ENCODE measurements around the gene AIPL1.
"Not testable (repeated sequence)": the region's sequence is repeated elsewhere in the genome, so short reads cannot be mapped to it uniquely, and the experiment has no call there.

The AIPL1 gene

DNA sequence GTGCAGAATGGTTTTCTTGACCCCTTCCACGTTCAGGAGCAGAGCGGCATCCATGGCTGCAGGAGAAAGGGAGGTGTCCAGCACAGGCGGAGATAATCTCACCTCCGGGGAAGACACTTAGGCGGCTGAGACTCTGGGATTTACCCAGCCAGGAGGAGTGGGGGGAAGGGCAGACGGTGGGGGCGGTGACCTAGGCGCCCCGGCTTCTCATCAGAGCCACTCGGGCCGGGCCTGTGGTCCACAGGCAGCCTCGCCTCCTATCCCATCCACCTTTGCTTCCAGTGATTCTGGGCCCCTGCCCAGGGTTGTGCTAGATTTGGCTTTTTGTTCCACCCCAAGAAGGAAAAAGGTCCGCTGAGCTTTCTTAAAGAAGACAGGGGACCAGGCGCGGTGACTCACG lies at the start of gene AIPL1:
TSS of gene AIPL1 (minus strand) at position 71 of the 400 bp plus-strand sequence. CDS start at position 54, 17 bp downstream.
- no peak for DNase-seq

DNA sequence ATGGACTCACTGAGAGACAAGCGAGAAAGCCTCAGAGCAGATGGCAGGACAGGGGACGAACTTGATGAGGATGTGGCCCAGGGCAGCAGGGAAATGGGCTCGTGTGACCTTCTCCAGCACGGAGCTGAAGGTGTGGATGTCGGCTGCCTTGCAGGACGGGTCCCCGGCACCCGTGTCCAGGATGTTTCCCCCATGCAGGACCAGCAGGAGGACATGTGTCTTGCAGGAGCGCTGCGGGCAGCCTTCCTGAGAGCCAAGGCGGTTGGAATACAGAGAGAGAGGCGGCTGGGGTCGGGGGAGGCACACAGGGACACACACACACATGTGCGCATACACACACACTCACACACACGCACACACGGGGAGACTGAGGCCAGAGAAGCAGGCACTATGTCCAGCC lies 48.6 kb upstream of the AIPL1 start:
- DNase-seq, result no peak

- DNase-seq, result not testable (repeated sequence)
Observed at GRCh38 chr17:6482796-6483195, 47.9 kb upstream of the AIPL1 start.

DNA sequence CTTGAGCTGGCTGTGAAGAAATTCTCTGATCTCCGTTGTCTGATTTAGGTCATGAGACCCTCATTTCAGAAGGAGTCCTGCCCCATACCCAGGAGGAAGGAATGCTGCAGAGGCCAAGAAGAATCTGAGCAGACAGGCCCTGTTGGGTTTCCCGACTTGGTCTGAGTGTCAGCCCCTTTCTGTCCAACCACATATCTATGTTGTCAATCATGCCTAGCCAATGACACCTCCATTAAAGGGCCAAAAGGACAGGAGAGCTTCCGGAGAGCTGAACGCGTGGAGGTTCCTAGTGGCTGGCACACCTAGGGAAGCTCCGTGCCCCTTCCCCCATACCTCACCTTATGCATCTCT lies 47.2 kb upstream of the AIPL1 start:
- no peak for DNase-seq

DNA sequence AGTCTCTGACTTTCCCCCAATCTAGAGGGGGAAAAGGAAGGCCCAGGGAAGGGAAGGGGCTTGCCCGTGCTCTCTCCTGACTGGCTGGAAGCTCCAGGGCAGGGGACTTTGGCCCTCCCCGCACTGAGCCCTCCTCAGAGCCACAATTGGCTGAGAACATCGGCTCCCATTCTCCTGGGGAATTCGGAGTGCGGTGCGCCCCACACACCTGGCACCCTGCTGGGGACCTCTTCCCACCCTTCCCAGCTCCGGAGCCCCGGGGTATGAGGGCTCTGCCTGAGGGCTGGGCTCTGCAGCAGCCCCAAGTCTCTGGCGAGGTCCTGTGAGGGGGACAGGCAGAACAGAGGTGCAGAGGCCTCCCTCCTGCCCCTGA lies 45.4 kb upstream of the AIPL1 start:
- DNase-seq, result no peak

GRCh38 chr17:6479622-6480302 lies 44.8 kb upstream of the AIPL1 start:
- no peak for DNase-seq

DNA sequence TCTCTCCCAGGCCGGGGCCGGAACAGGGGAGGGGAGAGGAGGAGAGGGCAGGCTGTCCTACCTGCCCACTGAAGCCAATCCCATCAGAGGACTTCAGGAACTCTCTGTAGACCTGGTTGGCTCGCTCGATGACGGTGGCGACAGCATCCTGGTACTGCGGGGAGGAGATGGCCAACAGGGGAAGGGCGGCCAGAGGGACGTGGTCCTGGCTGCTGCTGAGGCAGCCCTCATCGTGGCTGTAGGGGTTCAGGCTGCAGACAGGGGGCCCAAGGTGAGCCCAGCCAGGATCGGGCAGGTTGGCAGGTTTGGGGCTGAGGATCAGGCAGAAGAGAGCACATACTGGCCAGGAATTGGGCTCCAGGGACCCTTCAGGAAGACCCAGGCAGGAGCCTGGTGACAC lies 43.6 kb upstream of the AIPL1 start:
- no peak for DNase-seq

- DNase-seq, result no peak
Observed at GRCh38 chr17:6477831-6478383, 43.0 kb upstream of the AIPL1 start.

GRCh38 chr17:6476810-6477179 lies 41.9 kb upstream of the AIPL1 start:
- no peak for DNase-seq

DNA sequence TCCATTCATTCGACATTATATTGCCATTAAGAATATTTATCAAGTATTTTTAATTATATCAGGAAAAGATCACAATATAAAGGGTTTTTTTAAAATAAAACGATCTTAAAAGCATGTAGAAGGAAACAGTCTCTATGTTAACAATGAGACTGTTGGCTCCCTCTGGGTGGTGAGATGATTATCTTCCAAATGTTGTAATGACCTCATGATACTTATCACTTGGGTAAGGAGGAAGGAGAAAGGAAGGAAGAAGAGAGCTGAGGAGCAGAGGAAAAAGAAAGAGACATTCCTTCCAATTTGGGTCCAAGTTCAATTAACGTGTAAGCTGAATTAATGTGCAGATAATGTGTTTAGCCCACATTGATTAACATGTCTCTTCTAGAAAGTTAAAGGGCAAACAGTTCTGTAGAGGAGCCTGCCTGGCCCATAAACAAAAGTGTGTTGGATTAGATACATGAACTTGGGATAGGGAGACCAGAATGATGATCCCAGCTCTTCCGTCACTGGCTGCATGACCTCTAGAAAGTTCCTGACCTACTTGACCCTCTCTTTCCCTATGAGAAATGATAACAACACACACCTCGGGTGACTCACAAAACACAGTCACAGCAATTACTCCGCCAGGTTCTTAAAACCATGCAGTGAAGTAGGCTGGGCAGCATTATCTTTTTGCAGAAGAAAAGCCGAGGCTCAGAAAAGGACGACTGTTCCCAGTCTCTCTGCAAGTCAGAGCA lies 41.3 kb upstream of the AIPL1 start:
- DNase-seq, result no peak

DNA sequence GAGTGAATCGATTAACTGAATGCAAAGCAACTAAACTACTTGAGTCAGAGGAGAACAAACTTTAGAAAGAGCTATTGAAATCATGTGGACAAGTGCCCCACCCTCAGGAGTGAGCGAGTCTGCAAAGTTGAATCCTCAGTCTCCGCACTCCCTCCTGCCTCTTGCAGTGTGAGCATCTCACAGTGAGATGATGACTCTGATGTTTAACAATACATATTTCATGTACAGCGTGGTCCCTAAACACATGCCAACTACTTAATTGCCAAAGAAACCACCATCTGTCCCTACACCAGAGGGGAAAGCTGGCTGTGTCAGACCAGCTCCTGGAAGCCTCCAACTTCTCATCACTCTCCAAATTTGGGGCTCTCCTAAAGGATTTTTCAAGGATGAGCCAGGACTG lies 40.5 kb upstream of the AIPL1 start:
- no peak for DNase-seq

DNA sequence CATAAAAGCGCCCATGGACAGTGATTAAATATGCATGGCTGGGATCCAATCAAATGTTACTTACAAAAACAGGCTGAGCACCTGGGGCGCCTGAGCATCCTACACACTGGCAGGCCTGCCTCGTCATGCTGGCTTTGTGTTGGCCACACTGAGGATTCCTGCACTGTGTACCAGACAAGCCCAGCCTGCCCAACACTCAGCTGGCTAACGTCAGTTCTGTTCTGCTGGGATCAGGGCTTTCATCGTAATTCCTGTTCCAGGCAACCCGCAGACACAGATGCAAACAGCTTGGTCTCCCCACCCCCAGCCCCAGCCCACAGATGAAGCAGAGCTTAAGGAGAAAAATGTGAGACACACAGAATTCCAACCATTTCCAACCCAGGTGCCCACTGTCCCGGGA lies 40.0 kb upstream of the AIPL1 start:
- DNase-seq, result no peak

DNA sequence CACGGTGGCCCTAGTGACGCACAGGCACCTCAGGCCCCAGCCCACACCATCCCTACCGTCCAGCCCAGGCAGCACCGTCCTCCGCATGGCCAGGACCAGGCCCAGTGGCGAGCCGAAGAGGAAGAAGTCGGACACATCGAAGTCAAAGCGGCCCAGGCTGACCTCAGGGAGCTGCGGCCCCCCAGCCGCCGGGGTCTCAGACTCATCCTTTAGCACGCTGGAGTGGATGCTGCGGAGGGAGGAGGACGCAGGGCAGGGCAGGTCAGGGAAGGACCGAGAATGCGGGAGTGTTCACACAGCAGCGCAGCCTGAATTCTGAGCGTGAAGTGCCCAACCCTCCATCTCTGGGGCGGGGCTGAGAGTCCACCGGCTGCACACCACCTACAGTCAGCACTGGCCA lies 39.5 kb upstream of the AIPL1 start:
- no peak for DNase-seq

DNA sequence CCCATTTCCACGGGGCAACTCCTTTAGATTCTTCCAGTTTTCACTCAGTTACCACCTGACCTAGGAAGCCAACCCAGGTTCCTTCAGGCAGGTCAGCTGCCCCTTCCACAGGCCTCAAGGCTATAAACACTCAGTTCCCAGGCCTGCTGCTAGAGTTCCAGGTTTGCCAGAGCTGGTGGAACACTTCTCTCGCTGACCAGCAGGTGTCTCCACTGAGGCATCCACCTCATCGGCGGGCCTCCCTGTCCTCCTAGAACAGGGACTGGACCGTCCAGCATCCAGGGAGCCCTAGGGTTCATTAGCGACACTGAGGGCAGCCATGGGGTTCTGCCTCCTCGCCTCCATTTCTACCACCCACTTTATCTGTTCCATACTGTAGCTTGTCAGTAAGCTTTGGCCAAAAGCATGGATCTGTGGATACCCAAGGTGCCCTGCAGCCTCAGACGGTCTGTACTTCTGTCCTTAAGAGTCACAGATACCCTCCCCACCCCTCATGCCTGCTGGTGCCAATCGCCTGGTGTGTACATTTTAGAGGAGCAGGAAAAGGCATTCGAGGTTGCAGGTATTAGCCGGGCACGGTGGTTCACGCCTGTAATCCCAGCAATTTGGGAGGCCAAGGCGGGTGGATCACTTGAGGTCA lies 38.3 kb upstream of the AIPL1 start:
- peak; percentile 62 to 64 for DNase-seq

- no peak for DNase-seq
Observed at GRCh38 chr17:6472517-6472916, 37.6 kb upstream of the AIPL1 start.

DNA sequence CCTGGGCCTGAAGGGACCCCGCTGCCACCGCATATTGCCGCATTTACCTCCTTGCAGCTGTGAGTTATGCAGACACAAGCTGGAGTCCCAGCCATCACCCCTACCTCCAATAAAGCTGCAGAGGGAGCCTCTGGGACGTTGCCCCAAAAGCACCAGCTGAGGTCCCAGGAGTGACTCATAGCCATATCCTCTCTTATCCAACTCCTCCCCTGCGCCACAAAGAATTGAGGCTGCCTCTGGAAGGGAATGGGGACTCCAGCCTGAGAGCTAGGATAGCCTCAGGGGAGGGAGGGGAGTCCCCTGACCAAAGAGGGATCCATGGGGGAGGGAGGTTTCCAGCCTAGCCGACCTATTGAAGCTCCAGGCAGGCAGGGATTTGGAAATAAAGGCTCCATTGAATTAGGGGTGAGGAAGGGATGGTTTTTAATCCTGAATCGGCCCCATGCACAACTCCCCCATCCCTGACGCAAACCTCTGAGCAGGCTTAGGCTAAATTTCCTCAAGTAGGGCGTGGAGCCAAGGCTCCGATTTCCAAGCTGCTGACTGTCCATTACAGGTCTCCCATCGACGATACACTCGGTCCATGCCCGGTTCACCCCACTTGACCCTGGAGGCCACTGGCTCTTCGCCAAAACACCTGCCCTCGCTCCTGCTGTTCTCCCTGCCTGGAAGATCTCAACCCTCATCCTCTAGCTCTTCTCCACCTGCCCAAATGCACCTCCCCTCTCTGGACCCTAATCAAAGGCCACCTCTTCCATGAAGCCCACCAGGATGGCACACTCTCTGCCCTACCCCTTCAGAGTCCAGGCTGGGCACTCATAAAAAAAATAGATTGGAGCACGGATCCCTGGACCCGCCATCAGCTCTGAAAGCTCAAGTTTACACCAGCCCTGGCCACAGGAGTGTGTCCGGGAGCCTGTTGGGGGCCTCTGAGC lies 36.9 kb upstream of the AIPL1 start:
- DNase-seq, result no peak

GRCh38 chr17:6470751-6471521 lies 36.0 kb upstream of the AIPL1 start:
- no peak for DNase-seq

- DNase-seq, result no peak
Observed at GRCh38 chr17:6470146-6470718, 35.3 kb upstream of the AIPL1 start.

DNA sequence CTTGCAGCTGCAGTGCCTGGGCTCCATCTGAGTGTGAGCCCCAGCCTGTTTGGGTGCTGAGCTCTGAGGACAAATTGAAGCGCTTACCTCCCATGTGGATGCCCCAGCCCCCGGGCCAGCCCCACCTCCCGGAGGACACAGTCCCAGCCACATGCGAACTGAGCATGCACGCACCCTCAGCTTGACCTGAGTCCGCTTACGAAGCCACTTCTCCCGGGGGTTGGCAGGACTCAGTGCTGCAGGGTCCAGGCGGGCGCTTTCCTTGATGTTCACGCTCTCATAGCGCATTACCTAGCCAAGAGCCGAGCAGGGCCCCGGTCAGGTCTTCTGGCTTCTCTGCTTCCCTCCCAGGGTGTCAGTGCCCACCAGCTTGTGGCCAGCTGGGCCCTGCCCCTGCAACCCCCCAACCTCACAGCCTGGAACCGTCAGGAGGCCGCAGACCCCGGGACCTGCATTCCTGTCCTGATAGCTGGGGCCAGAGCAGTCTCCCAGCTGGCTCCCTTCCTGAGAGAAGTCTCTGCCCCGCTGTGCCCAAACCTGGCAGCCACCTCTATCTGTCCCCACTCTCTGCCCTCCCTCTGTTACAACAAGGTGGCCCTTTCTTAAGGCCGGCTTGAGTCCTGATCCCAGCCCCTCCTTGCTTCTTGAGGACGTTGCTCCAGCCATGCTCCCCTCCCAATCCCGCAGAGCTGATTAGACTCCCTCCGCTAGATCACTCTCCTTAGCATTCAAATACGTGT lies 33.3 kb upstream of the AIPL1 start:
- DNase-seq, result no peak

- DNase-seq, result no peak
Observed at GRCh38 chr17:6467567-6467966, 32.6 kb upstream of the AIPL1 start.
